SJCRH30 (cell line): ENCODE results near the gene MARCHF2. TPM values are rescaled to one million over a fixed set of nuclear protein-coding genes. Genes with fewer than 3 reads are reported as not detected.
"Not testable (repeated sequence)": the region's sequence is repeated elsewhere in the genome, so short reads cannot be mapped to it uniquely, and the experiment has no call there.

Source experiments
- DNase-seq, 2 experiments: peaks; one replicate each; pipeline ENCODE4 v3.0.0-alpha.2; 2015 to 2020
- H3K27ac ChIP-seq: fragments of 250-450 bp; sonication (Bioruptor Pico); 2 replicates; pipeline ENCODE4 v1.5.1; 2020; ENCODE audit warnings: mild to moderate bottlenecking, moderate library complexity
- H3K27me3 ChIP-seq: fragments of 250-450 bp; sonication (Bioruptor Pico); 2 replicates; pipeline ENCODE4 v1.5.1; 2020; ENCODE audit warnings: mild to moderate bottlenecking, moderate library complexity
- H3K36me3 ChIP-seq: fragments of 250-450 bp; sonication (Bioruptor Pico); 2 replicates; pipeline ENCODE4 v1.5.1; 2020; ENCODE audit warnings: mild to moderate bottlenecking, moderate library complexity
- H3K4me1 ChIP-seq: fragments of 250-450 bp; sonication (Bioruptor Pico); 2 replicates; pipeline ENCODE4 v1.5.1; 2020; ENCODE audit warnings: mild to moderate bottlenecking, moderate library complexity
- H3K4me3 ChIP-seq: fragments of 250-450 bp; sonication (Bioruptor Pico); 2 replicates; pipeline ENCODE4 v1.5.1; 2020; ENCODE audit warnings: mild to moderate bottlenecking, moderate library complexity
- H3K9me3 ChIP-seq: fragments of 250-450 bp; sonication (Bioruptor Pico); replicated peaks from 2 replicates; pipeline ENCODE4 v1.5.1; 2020; ENCODE audit warnings: mild to moderate bottlenecking, moderate library complexity
- total RNA-seq: library from RNA; depleted of rRNA; stranded (reverse); fragments of >200 nt; shearing (Covaris generic); gene quantifications from 2 replicates; pipeline ENCODE4 v1.2.3, GENCODE V29; 2014

MARCHF2 gene
- total RNA-seq, 1 experiment from 2014 or later, result 0.55 TPM

DNA sequence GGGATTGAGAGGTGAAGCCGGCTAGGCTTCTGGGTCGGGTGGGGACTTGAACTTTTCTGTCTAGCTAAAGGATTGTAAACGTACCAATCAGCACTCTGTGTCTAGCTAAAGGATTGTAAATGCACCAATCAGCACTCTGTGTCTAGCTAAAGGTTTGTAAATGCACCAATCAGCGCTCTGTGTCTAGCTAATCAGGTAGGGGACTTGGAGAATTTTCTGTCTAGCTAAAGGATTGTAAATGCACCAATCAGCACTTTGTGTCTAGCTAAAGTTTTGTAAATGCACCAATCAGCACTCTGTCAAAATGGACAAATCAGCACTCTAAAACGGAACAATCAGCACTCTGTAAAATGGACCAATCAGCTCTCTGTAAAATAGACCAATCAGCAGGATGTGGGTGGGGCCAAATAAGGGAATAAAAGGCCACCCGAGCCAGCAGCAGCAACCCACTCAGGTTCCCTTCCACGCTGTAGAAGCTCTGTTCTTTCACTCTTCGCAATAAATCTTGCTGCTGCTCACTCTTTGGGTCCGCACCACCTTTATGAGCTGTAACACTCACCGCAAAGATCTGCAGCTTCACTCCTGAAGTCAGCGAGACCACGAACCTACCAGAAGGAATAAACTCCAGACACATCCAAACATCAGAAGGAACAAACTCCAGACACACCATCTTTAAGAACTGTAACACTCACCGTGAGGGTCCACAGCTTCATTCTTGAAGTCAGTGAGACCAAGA is 33.8 kb upstream of the MARCHF2 start:
- not testable (repeated sequence) for H3K36me3 ChIP-seq, H3K9me3 ChIP-seq, H3K4me1 ChIP-seq, DNase-seq, H3K27ac ChIP-seq, H3K4me3 ChIP-seq, H3K27me3 ChIP-seq

GRCh38 chr19:8384569-8384968 is 28.5 kb upstream of the MARCHF2 start:
- not testable (repeated sequence) for DNase-seq, H3K27me3 ChIP-seq, H3K4me3 ChIP-seq, H3K9me3 ChIP-seq, H3K36me3 ChIP-seq, H3K27ac ChIP-seq, H3K4me1 ChIP-seq

DNA sequence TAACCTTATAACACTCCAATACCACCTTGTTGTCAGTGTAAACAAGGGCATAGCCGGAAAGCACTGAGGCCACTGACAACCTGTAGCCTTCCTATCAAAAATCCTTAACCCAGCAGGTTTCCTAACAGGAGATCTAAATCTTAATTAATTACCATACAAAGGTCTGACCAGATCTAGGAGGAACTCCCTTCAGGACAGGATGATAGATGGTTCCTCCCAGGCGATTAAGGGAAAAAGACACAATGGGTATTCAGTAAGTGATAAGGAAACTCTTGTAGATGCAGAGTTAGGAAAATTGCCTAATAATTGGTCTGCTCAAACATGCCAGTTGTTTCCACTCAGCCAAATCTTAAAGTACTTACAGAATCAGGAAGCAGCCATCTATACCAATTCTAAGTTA is 28.0 kb upstream of the MARCHF2 start:
- H3K4me3 ChIP-seq, H3K4me1 ChIP-seq, H3K9me3 ChIP-seq, H3K36me3 ChIP-seq, H3K27me3 ChIP-seq, H3K27ac ChIP-seq, DNase-seq: not testable (repeated sequence)

- not testable (repeated sequence) for H3K27ac ChIP-seq, H3K27me3 ChIP-seq, DNase-seq, H3K9me3 ChIP-seq, H3K36me3 ChIP-seq, H3K4me1 ChIP-seq, H3K4me3 ChIP-seq
Measured at GRCh38 chr19:8385566-8385965, 27.5 kb upstream of the MARCHF2 start.

GRCh38 chr19:8386419-8386818 is 26.7 kb upstream of the MARCHF2 start:
- not testable (repeated sequence) for H3K4me3 ChIP-seq, H3K27ac ChIP-seq, H3K27me3 ChIP-seq, H3K9me3 ChIP-seq, H3K4me1 ChIP-seq, H3K36me3 ChIP-seq, DNase-seq

DNA sequence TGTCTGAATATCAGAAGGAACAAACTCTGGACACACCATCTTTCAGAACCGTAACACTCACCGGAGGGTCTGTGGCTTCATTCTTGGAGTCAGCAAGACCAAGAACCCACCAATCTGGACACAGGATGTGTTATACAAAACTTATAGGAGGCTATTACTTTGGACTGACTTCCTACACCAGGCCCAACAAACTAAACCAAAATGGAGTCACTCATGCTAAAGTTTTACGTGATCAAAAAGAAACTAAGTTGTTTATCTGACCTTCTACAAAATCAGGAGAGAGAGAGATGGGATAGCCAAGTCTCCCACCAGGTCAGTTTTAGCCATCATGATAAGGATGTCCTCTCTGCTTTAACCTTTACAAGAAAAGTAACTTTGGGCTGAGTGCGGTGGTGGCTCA is 26.1 kb upstream of the MARCHF2 start:
- peaks cover 8% of the 10 kb centered on the region for H3K4me1 ChIP-seq
- no peaks in the 10 kb centered on the region for H3K36me3 ChIP-seq
- no peaks in the 10 kb centered on the region for H3K9me3 ChIP-seq
- no peak overlapping the region for H3K4me3 ChIP-seq
- no peak overlapping the region for H3K27ac ChIP-seq
- no peak for DNase-seq
- H3K27me3 ChIP-seq, result no peaks in the 10 kb centered on the region

DNA sequence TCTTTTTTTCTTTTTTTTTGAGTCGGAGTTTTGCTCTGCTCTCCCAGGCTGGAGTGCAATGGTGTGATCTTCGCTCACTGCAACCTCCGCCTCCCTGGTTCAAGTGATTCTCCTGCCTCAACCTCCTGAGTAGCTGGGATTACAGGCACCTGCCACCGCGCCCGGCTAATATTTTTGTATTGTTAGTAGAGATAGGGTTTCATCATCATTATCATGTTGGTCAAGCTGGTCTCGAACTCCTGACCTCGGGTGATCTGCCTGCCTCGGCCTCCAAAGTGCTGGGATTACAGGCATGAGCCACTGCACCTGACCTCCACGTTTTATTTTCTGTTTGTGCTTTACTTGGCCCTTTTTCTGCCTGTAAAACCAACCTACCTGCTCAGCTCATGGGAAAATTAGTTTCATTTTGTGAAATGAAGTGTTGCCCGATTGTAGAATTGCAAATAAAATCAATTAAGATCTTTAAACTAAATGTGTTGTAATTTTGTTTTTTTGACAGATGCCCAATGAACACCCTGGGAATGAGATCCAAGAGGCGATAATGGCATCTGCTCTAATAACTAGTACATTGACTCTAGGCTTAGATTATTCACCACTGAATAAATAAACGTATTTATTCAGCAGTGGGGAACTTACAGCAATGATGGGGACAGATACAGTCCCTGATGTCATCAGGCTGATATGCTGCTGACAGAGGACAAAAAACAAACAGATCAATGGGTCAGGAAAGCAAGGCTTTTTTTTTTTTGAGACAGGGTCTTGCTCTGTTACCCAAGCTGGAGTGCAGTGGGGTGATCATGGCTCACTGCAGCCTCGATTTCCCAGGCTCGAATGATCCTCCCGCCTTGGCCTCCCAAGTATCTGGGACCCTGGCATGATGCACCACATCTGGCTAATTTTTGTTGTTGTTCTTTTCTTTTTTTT is 25.2 kb upstream of the MARCHF2 start:
- DNase-seq, result no peak
- Histone ChIP-seq H3K4me3 (no peak overlapping the region), H3K36me3 (no peaks in the 10 kb centered on the region), H3K27ac (no peak overlapping the region), H3K4me1 (peaks cover 8% of the 10 kb centered on the region), H3K9me3 (no peaks in the 10 kb centered on the region), H3K27me3 (no peaks in the 10 kb centered on the region)

- H3K9me3 ChIP-seq, result no peaks in the 10 kb centered on the region
- no peak overlapping the region for H3K27ac ChIP-seq
- no peaks in the 10 kb centered on the region for H3K36me3 ChIP-seq
- H3K4me1 ChIP-seq, result peaks cover 10% of the 10 kb centered on the region
- no peaks in the 10 kb centered on the region for H3K27me3 ChIP-seq
- no peak for DNase-seq
- H3K4me3 ChIP-seq, result no peak overlapping the region
Measured at GRCh38 chr19:8388612-8388958, 24.5 kb upstream of the MARCHF2 start.

DNA sequence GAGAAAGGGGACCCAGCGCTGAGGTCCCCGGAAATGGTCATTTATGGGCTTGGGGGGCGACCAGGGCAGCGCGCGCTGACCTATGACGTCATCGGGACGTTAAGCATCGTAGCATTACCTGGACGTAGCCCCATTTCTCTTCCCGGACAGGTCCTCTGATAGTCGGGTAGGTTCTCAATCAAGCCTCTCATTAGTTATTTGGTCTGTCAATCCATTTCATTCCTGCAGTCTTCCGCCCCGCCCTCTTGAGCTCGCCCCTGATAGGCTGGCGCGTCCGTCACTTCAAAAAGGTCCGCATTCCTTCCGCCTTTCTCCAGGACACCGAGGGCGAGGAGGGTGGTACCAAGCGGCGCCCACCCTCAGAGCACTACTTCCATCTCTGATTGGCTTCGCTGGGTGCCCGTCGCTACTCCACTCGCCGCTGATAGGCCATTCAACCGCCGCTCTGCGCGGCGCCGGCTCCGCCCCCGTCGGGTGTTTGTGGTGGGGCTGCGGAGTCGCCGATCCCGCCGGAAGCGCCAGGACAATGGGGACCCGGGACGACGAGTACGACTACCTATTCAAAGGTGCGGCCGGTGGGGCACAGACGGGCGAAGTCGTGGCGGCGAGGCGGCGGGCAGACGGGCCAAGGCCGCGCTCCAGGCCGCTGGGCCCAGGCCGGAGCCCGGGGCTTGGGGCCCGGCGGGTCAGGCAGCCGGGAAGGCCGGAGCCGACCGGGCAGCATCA is 23.1 kb upstream of the MARCHF2 start, which contains the start of gene RAB11B:
RAB11B (plus strand) TSS at position 470 of the 726 bp plus-strand sequence; CDS start at position 527, 57 bp downstream.
- H3K4me1 ChIP-seq, result peaks cover 23% of the 10 kb centered on the region
- H3K9me3 ChIP-seq, result no peaks in the 10 kb centered on the region
- H3K27ac ChIP-seq, result peak within 1 kb of the TSS; percentile 92
- peak; percentile 99 for DNase-seq
- H3K36me3 ChIP-seq, result no peaks in the 10 kb centered on the region
- no peaks in the 10 kb centered on the region for H3K27me3 ChIP-seq
- H3K4me3 ChIP-seq, result peak within 1 kb of the TSS; percentile 97

- peaks cover 23% of the 10 kb centered on the region for H3K4me1 ChIP-seq
- peak overlapping the region; percentile 97 for H3K4me3 ChIP-seq
- no peaks in the 10 kb centered on the region for H3K36me3 ChIP-seq
- DNase-seq, result peak; percentile 95
- H3K27ac ChIP-seq, result peak overlapping the region; percentile 92
- H3K9me3 ChIP-seq, result no peaks in the 10 kb centered on the region
- H3K27me3 ChIP-seq, result no peaks in the 10 kb centered on the region
Measured at GRCh38 chr19:8390617-8390981, 22.5 kb upstream of the MARCHF2 start.

- H3K27me3 ChIP-seq, result no peaks in the 10 kb centered on the region
- no peaks in the 10 kb centered on the region for H3K36me3 ChIP-seq
- H3K4me3 ChIP-seq, result no peak overlapping the region
- H3K4me1 ChIP-seq, result peaks cover 23% of the 10 kb centered on the region
- no peak for DNase-seq
- H3K27ac ChIP-seq, result no peak overlapping the region
- H3K9me3 ChIP-seq, result no peaks in the 10 kb centered on the region
Measured at GRCh38 chr19:8391198-8392016, 21.7 kb upstream of the MARCHF2 start.

GRCh38 chr19:8392017-8392591 is 21.0 kb upstream of the MARCHF2 start:
- Histone ChIP-seq H3K4me1 (peaks cover 23% of the 10 kb centered on the region), H3K27ac (no peak overlapping the region), H3K36me3 (no peaks in the 10 kb centered on the region), H3K4me3 (no peak overlapping the region), H3K27me3 (no peaks in the 10 kb centered on the region), H3K9me3 (no peaks in the 10 kb centered on the region)
- DNase-seq, result no peak

DNA sequence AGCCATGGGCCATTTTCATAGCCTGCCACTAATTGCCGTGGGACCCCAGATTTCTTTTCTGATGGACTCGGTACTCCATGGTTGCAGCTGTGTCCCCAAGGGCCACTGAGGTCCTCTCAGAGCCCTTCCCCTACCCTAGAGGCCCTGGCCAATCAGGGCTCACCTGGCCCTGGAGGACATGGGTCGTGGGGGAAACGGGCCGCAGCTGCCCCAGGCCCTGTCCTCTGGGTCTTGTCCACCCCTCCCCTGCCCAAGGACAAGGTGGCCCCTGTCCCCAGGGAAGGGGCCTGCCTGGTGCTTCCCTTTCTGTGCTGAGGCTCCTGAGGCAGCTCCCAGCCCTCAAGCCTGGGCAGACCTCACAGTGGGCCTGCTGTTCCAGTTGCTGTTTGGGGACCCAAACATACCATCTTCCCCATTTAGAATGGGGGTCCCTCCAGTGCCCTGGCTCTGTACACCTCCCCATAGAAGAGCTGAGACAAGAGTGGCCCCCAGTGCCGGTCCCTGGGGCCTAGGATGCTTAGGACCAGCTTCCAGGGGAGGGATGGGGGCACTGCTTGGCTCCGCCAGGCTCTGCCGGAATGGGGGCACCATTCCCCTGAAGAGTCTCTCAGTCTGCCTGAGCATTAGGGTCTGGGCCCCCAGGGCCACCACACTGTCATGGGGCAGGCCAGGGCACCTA is 19.8 kb upstream of the MARCHF2 start:
- H3K36me3 ChIP-seq, result no peaks in the 10 kb centered on the region
- H3K4me1 ChIP-seq, result peaks cover 26% of the 10 kb centered on the region
- H3K9me3 ChIP-seq, result no peaks in the 10 kb centered on the region
- no peak overlapping the region for H3K4me3 ChIP-seq
- H3K27me3 ChIP-seq, result no peaks in the 10 kb centered on the region
- no peak overlapping the region for H3K27ac ChIP-seq
- no peak for DNase-seq

DNA sequence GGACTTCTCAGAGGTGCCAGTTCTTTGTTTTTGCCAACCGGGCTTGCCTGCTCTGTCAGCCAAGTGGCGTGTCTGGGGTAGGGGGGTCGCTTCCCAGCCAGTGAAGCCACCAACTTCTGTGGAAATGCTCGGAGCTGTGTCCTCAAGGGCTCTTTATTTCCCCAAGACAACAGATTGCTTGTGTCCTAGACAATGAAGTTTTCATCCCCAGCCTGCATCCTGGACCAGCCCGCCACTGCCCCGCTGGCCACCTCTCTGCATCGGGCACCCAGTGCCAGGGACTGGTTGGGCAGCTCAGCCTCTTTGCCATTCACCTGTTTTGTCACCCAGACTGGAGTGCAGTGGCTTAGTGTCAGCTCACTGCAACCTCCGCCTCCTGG is 19.2 kb upstream of the MARCHF2 start:
- Histone ChIP-seq H3K27me3 (no peaks in the 10 kb centered on the region), H3K27ac (peak overlapping the region; percentile 37), H3K4me3 (no peak overlapping the region), H3K9me3 (no peaks in the 10 kb centered on the region), H3K4me1 (peaks cover 27% of the 10 kb centered on the region), H3K36me3 (no peaks in the 10 kb centered on the region)
- DNase-seq, result no peak
